ENCODE data around the gene LILRB1. TPM values are rescaled to one million over a fixed set of nuclear protein-coding genes. Genes with fewer than 3 reads are reported as not detected.
"Not testable (repeated sequence)": the region's sequence is repeated elsewhere in the genome, so short reads cannot be mapped to it uniquely, and the experiment has no call there.

Gene LILRB1
- total RNA-seq, 1 experiment from 2014 or later, result not detected

DNA sequence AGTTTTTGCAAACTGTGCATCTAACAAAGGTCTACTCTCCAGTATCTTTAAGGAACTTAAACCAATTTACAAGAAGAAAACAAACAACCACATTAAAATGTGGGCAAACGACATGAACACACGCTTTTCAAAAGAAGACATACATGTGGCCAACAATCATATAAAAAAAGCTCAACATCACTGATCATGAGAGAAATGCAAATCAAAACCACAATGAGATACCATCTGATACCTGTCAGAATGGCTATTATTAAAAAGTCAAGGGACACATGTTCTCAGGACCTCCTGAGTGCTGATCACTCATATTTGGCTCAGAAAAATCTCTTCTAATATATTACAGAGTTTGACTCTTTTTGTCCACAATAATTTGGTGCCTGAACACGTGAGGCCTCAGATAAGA, 14.2 kb upstream of the LILRB1 start:
- TF ChIP-seq, protein P1, sequence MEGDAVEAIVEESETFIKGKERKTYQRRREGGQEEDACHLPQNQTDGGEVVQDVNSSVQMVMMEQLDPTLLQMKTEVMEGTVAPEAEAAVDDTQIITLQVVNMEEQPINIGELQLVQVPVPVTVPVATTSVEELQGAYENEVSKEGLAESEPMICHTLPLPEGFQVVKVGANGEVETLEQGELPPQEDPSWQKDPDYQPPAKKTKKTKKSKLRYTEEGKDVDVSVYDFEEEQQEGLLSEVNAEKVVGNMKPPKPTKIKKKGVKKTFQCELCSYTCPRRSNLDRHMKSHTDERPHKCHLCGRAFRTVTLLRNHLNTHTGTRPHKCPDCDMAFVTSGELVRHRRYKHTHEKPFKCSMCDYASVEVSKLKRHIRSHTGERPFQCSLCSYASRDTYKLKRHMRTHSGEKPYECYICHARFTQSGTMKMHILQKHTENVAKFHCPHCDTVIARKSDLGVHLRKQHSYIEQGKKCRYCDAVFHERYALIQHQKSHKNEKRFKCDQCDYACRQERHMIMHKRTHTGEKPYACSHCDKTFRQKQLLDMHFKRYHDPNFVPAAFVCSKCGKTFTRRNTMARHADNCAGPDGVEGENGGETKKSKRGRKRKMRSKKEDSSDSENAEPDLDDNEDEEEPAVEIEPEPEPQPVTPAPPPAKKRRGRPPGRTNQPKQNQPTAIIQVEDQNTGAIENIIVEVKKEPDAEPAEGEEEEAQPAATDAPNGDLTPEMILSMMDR (IDR thresholded peaks at IDR 0.05; ENCODE audit: unreplicated experiment), result no peak
- no TSS peak for BruUV-seq (replicated peaks)
- Mint-ChIP-seq H3K4me1 (ENCODE audit: low read depth, unreplicated experiment) (no peaks in the 10 kb centered on the region), H3K36me3 (ENCODE audit: insufficient read depth, unreplicated experiment) (no peaks in the 10 kb centered on the region), H3K4me3 (ENCODE audit: low read depth, unreplicated experiment) (no peak overlapping the region), H3K27me3 (ENCODE audit: unreplicated experiment) (peaks cover 34% of the 10 kb centered on the region), H3K27ac (ENCODE audit: unreplicated experiment) (no peak overlapping the region), H3K9me3 (ENCODE audit: low read depth, unreplicated experiment) (no peaks in the 10 kb centered on the region)
- no peak for DNase-seq
- intact Hi-C loops (cut with micrococcal nuclease; ENCODE audit: unreplicated experiment), result no loop called here
- CTCF ChIA-PET, result no interaction called here

DNA sequence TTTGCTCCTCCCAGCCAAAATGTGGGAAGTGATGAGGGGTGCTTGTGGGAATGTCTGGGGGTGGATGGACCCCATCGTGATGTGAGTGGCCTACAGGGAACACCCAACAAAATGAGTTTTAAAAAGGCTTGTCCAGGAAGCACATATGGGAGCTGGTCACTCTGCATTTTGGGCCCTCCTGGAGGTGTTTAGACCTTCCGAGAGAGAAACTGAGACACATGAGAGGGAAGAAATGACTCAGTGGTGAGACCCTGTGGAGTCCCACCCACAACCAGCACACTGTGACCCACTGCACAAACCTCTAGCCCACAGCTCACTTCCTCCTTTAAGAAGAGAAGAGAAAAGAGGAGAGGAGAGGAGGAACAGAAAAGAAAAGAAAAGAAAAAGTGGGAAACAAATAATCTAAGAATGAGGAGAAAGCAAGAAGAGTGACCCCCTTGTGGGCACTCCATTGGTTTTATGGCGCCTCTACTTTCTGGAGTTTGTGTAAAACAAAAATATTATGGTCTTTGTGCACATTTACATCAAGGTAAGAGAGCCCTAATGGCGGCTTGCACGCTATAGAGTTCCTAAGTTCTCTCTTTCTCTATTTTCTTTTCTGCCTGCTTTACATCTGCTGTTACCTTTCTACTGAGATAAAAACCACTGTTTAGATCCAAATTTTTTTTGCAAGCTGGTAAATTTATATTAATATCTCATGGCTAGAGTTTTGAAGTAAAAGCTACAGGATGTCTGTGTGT, 13.3 kb upstream of the LILRB1 start:
- Mint-ChIP-seq H3K4me1 (ENCODE audit: low read depth, unreplicated experiment) (no peaks in the 10 kb centered on the region), H3K4me3 (ENCODE audit: low read depth, unreplicated experiment) (no peak overlapping the region), H3K27me3 (ENCODE audit: unreplicated experiment) (peaks cover 44% of the 10 kb centered on the region), H3K27ac (ENCODE audit: unreplicated experiment) (no peak overlapping the region), H3K9me3 (ENCODE audit: low read depth, unreplicated experiment) (no peaks in the 10 kb centered on the region), H3K36me3 (ENCODE audit: insufficient read depth, unreplicated experiment) (no peaks in the 10 kb centered on the region)
- CTCF ChIA-PET, result no interaction called here
- BruUV-seq (replicated peaks), result no TSS peak
- DNase-seq, result no peak
- intact Hi-C loops (cut with micrococcal nuclease; ENCODE audit: unreplicated experiment), result no loop called here
- TF ChIP-seq, protein P1 (IDR thresholded peaks at IDR 0.05; ENCODE audit: unreplicated experiment), result no peak

DNA sequence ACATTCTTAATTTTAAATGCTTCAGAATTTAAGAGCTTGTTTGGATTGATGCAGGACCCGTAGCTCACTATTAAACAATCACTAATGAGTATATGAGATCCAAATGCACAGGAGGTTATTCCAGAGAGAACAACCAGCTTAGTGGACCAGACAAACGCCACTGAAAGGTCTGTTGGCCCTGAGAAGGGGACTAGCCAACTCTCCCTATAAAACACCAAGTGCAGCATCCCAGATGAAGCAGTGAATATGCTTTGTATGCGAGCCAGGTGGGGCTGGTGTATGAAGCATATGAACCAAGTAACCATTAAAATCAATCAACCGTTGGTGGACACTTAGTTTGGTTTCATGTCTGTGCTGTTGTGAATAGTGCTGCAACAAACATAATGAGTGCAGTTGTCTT, 9.8 kb upstream of the LILRB1 start:
- intact Hi-C loops (cut with micrococcal nuclease; ENCODE audit: unreplicated experiment), result no loop called here
- H3K9me3 Mint-ChIP-seq (ENCODE audit: low read depth, unreplicated experiment), result no peaks in the 10 kb centered on the region
- H3K36me3 Mint-ChIP-seq (ENCODE audit: insufficient read depth, unreplicated experiment), result no peaks in the 10 kb centered on the region
- CTCF ChIA-PET, result no interaction called here
- DNase-seq, result no peak
- H3K4me3 Mint-ChIP-seq (ENCODE audit: low read depth, unreplicated experiment), result no peak overlapping the region
- TF ChIP-seq, protein P1 (IDR thresholded peaks at IDR 0.05; ENCODE audit: unreplicated experiment), result no peak
- BruUV-seq (replicated peaks), result no TSS peak
- no peak overlapping the region for H3K27ac Mint-ChIP-seq (ENCODE audit: unreplicated experiment)
- H3K4me1 Mint-ChIP-seq (ENCODE audit: low read depth, unreplicated experiment), result no peaks in the 10 kb centered on the region
- peaks cover 58% of the 10 kb centered on the region for H3K27me3 Mint-ChIP-seq (ENCODE audit: unreplicated experiment)

DNA sequence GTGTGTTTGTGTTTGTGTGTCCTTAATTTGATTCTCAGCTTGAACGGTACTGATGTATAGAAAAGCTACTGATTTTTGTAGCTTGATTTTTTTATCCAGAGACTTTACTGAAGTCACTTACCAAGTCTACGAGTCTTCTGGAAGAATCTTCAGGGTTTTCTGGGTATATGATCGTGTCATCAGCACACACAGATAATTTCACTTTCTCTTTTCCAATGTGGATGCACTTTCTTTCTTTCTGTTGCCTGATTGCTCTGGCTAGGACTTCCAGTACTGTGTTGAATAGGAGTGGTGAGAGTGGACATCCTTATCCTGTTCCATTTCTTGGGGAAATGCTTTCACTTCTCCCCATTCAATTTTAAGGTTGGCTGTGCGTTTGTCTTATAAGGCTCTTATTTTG, 7.9 kb upstream of the LILRB1 start:
- intact Hi-C loops (cut with micrococcal nuclease; ENCODE audit: unreplicated experiment), result no loop called here
- no peak overlapping the region for H3K27ac Mint-ChIP-seq (ENCODE audit: unreplicated experiment)
- no TSS peak for BruUV-seq (replicated peaks)
- CTCF ChIA-PET, result no interaction called here
- H3K4me1 Mint-ChIP-seq (ENCODE audit: low read depth, unreplicated experiment), result no peaks in the 10 kb centered on the region
- TF ChIP-seq, protein P1 (IDR thresholded peaks at IDR 0.05; ENCODE audit: unreplicated experiment), result no peak
- no peaks in the 10 kb centered on the region for H3K36me3 Mint-ChIP-seq (ENCODE audit: insufficient read depth, unreplicated experiment)
- no peak for DNase-seq
- no peak overlapping the region for H3K4me3 Mint-ChIP-seq (ENCODE audit: low read depth, unreplicated experiment)
- no peaks in the 10 kb centered on the region for H3K9me3 Mint-ChIP-seq (ENCODE audit: low read depth, unreplicated experiment)
- peaks cover 57% of the 10 kb centered on the region for H3K27me3 Mint-ChIP-seq (ENCODE audit: unreplicated experiment)

DNA sequence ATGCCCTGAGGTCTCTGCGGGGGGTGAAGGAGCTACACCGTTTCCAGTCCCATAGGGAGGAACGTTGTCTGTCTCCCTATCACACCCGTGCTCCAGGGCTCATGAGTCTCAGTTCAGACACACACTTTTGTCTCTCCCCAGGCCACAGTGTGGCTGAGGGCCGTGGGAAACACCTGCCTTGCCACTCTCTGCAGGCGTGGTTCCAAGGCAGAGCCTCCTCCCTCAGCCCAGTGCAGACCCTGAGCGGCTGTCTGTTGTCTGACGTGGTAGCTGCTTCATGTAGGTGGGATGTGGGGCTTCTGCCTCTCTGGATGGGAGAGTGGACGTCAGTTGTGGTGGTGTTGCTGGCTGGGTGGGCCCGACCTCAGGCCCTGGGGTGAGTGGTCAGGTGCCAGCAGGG, 6.0 kb upstream of the LILRB1 start:
- H3K27me3 Mint-ChIP-seq (ENCODE audit: unreplicated experiment), result peaks cover 61% of the 10 kb centered on the region
- H3K9me3 Mint-ChIP-seq (ENCODE audit: low read depth, unreplicated experiment); BruUV-seq (replicated peaks); intact Hi-C loops (cut with micrococcal nuclease; ENCODE audit: unreplicated experiment); H3K4me1 Mint-ChIP-seq (ENCODE audit: low read depth, unreplicated experiment); DNase-seq; H3K36me3 Mint-ChIP-seq (ENCODE audit: insufficient read depth, unreplicated experiment); H3K4me3 Mint-ChIP-seq (ENCODE audit: low read depth, unreplicated experiment); CTCF ChIA-PET; H3K27ac Mint-ChIP-seq (ENCODE audit: unreplicated experiment): not testable (repeated sequence)

DNA sequence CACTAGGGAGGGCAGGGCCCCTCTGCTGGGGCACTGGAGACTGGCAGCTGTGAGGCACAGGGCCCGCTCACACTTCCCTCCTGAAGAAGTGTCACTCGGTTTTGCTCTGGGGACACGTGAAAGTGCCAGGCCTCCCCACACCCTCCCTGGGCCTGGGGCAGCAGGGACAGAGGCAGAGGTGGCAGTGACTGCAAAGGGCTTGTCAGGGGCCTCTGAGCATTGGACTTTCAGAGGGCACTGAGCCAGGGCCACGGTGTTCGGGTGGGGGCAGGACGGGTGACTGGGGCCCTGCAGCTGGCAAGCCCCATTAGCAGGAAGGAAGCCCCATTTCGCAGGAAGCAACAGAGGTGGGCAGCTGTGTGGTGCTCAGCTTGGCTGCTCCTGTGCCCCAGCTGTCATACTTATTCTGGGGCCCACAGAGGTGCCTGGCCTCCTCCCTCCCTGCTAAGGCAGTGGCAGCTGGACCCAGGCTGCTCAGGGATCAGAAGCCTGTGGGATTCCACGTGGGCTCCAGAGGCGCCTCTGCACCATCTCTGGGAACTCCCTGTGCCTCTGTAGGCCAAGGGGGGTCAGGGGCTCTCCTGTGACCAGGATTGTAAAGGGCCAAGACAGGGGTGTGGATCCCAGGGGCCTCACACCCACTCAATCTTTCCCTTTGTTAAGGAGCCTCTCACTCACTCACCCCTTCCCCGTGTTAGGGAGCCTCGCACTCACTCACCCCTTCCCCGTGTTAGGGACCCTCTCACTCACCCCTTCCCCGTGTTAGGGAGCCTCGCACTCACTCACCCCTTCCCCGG, 5.2 kb upstream of the LILRB1 start:
- H3K9me3 Mint-ChIP-seq (ENCODE audit: low read depth, unreplicated experiment); H3K4me1 Mint-ChIP-seq (ENCODE audit: low read depth, unreplicated experiment); BruUV-seq (replicated peaks); H3K4me3 Mint-ChIP-seq (ENCODE audit: low read depth, unreplicated experiment); H3K27ac Mint-ChIP-seq (ENCODE audit: unreplicated experiment); CTCF ChIA-PET; intact Hi-C loops (cut with micrococcal nuclease; ENCODE audit: unreplicated experiment); H3K36me3 Mint-ChIP-seq (ENCODE audit: insufficient read depth, unreplicated experiment); DNase-seq: not testable (repeated sequence)
- H3K27me3 Mint-ChIP-seq (ENCODE audit: unreplicated experiment), result peaks cover 70% of the 10 kb centered on the region

Data from Calu3 (cell line).